PFSK-1 (cell line): Measurements from ENCODE around the gene RAPGEF5.

Experiments
- POLR2AphosphoS5 ChIP-seq: IDR thresholded peaks from 2 replicates; pipeline ENCODE4 v1.6.1; 2012; ENCODE audit warnings: low read depth, mild to moderate bottlenecking, control low read depth, low read length, moderate library complexity
- TAF1 ChIP-seq: IDR thresholded peaks from 2 replicates; pipeline ENCODE4 v1.6.1; 2012; ENCODE audit warnings: low read length, control low read depth, borderline replicate concordance; ENCODE audit not compliant: insufficient read depth
- TF ChIP-seq, protein P1 (sequence below), 2 experiments: IDR thresholded peaks; 2 replicates each; pipeline versions ENCODE4 v1.6.1 to v1.8.0; 2011 to 2012; ENCODE audit warnings: low read depth in 2 of 2, low read length in 2 of 2, control low read depth in 1 of 2, inconsistent platforms in 1 of 2, mild to moderate bottlenecking in 1 of 2, moderate library complexity in 1 of 2; ENCODE audit not compliant: insufficient read depth in 1 of 2

- TF ChIP-seq POLR2AphosphoS5 (no peak), TAF1 (no peak)
- TF ChIP-seq, protein P1, sequence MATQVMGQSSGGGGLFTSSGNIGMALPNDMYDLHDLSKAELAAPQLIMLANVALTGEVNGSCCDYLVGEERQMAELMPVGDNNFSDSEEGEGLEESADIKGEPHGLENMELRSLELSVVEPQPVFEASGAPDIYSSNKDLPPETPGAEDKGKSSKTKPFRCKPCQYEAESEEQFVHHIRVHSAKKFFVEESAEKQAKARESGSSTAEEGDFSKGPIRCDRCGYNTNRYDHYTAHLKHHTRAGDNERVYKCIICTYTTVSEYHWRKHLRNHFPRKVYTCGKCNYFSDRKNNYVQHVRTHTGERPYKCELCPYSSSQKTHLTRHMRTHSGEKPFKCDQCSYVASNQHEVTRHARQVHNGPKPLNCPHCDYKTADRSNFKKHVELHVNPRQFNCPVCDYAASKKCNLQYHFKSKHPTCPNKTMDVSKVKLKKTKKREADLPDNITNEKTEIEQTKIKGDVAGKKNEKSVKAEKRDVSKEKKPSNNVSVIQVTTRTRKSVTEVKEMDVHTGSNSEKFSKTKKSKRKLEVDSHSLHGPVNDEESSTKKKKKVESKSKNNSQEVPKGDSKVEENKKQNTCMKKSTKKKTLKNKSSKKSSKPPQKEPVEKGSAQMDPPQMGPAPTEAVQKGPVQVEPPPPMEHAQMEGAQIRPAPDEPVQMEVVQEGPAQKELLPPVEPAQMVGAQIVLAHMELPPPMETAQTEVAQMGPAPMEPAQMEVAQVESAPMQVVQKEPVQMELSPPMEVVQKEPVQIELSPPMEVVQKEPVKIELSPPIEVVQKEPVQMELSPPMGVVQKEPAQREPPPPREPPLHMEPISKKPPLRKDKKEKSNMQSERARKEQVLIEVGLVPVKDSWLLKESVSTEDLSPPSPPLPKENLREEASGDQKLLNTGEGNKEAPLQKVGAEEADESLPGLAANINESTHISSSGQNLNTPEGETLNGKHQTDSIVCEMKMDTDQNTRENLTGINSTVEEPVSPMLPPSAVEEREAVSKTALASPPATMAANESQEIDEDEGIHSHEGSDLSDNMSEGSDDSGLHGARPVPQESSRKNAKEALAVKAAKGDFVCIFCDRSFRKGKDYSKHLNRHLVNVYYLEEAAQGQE (IDR thresholded peaks at IDR 0.05; ENCODE audit: insufficient read depth in 1 of 2, low read depth in 2 of 2, low read length in 2 of 2), result no peak
Observed at GRCh38 chr7:22152690-22153089, 204.3 kb downstream of the RAPGEF5 start.
